Loucy (cell line): Measurements from ENCODE around the gene TMEM140.

ENCODE experiments used
- H2AFZ ChIP-seq: fragments of 200-600 bp; sonication (generic); 2 replicates; pipeline ENCODE4 v1.6.0; 2016; ENCODE audit warnings: antibody characterized with exemption, mild to moderate bottlenecking, low read length, moderate library complexity
- H3F3A ChIP-seq: fragments of 200-600 bp; 2 replicates; pipeline ENCODE4 v1.6.0; 2016; ENCODE audit warnings: antibody characterized with exemption, low read depth, mild to moderate bottlenecking
- H3K27me3 ChIP-seq: fragments of 200-600 bp; sonication (generic); 2 replicates; pipeline ENCODE4 v1.6.1; 2014; ENCODE audit warnings: low read length, mild to moderate bottlenecking; ENCODE audit not compliant: insufficient read depth, poor library complexity, severe bottlenecking
- H3K36me3 ChIP-seq: fragments of 200-600 bp; sonication (generic); 2 replicates; pipeline ENCODE4 v1.6.1; 2016; ENCODE audit warnings: low read length; ENCODE audit not compliant: insufficient read depth
- H3K4me1 ChIP-seq: fragments of 200-600 bp; sonication (generic); 2 replicates; pipeline ENCODE4 v1.5.1; 2014; ENCODE audit warnings: low read length, mild to moderate bottlenecking; ENCODE audit not compliant: insufficient read depth, poor library complexity, severe bottlenecking
- H3K4me2 ChIP-seq: fragments of 200-600 bp; sonication (generic); 2 replicates; pipeline ENCODE4 v1.6.0; 2014; ENCODE audit warnings: antibody characterized with exemption, low read length, low read depth, mild to moderate bottlenecking; ENCODE audit not compliant: poor library complexity, severe bottlenecking
- H3K4me3 ChIP-seq: fragments of 200-600 bp; sonication (generic); 2 replicates; pipeline ENCODE4 v1.5.1; 2014; ENCODE audit warnings: low read length, mild to moderate bottlenecking, mixed read lengths; ENCODE audit not compliant: poor library complexity, severe bottlenecking
- H3K79me2 ChIP-seq: fragments of 200-600 bp; sonication (generic); 2 replicates; pipeline ENCODE4 v1.6.1; 2014; ENCODE audit warnings: low read length; ENCODE audit not compliant: insufficient read depth
- H3K9ac ChIP-seq: fragments of 200-600 bp; sonication (generic); 2 replicates; pipeline ENCODE4 v1.6.0; 2014; ENCODE audit warnings: mild to moderate bottlenecking, low read depth, low read length, moderate library complexity; ENCODE audit not compliant: poor library complexity, severe bottlenecking
- H3K9me2 ChIP-seq: fragments of 200-600 bp; sonication (generic); replicated peaks from 2 replicates; pipeline ENCODE4 v1.6.1; 2016; ENCODE audit warnings: low read depth, low read length, mixed read lengths
- H3K9me3 ChIP-seq: fragments of 200-600 bp; sonication (generic); 2 replicates; pipeline ENCODE4 v1.6.1; 2014; ENCODE audit warnings: mild to moderate bottlenecking, antibody characterized with exemption, low read length, low read depth; ENCODE audit not compliant: insufficient read depth
- H4K20me1 ChIP-seq: fragments of 200-600 bp; sonication (generic); 2 replicates; pipeline ENCODE4 v1.6.0; 2014; ENCODE audit warnings: antibody characterized with exemption, low read length, mild to moderate bottlenecking; ENCODE audit not compliant: insufficient read depth, poor library complexity, severe bottlenecking
- EZH2phosphoT487 ChIP-seq: fragments of 200-600 bp; IDR thresholded peaks from 2 replicates; pipeline ENCODE4 v1.6.1; 2018; ENCODE audit warnings: antibody characterized with exemption, mild to moderate bottlenecking, moderate library complexity, borderline replicate concordance
- TF ChIP-seq, protein P1 (sequence below): fragments of 200-600 bp; sonication (generic); conservative IDR thresholded peaks from 2 replicates; pipeline ENCODE4 v1.5.1; 2014; ENCODE audit warnings: mild to moderate bottlenecking, antibody characterized with exemption, low read length

Gene TMEM140

DNA sequence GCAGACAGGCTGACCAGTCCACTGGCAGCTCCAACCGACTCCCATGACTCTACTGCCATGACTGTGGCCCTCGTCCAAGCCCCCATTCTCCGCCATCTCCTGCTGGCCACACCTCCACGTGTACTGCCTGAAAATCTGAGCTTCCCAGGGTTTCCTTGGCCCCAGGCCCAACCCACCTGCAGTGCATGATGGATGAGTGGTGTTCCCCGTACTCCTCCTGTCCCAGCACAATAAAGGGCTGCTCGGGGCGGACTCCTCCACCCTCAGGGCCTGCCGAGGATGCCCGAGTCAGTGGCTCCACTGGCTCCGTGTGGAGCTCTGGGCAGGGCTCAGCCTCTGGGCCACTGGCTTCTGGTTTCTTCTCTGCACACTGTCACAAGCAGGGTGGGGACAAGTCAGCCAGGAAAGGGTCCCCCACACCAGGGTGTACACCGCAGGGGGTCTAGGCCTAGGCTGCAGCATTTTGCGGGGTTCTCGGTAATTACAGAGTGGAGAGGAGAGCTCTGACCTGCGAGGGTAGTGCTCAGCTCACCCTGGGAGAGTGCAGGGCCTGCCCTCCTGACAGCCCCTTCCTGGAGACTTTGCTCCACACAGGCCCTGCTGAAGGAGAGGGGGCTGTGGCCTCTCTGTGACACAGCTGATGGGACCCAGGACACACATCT lies 48.2 kb downstream of the TMEM140 start:
- Histone ChIP-seq H3K4me2 (no peak overlapping the region), H3K27me3 (no peaks in the 10 kb centered on the region), H3K9me2 (no peaks in the 10 kb centered on the region), H3K9ac (no peak overlapping the region), H3K4me1 (no peaks in the 10 kb centered on the region), H3K36me3 (no peaks in the 10 kb centered on the region; the same call in 1 of the 2 replicates), H4K20me1 (no peaks in the 10 kb centered on the region), H3F3A (no peaks in the 10 kb centered on the region), H2AFZ (no peak overlapping the region), H3K4me3 (no peak overlapping the region), H3K79me2 (no peaks in the 10 kb centered on the region), H3K9me3 (no peaks in the 10 kb centered on the region)
- TF ChIP-seq EZH2phosphoT487, result no peak
- TF ChIP-seq, protein P1, sequence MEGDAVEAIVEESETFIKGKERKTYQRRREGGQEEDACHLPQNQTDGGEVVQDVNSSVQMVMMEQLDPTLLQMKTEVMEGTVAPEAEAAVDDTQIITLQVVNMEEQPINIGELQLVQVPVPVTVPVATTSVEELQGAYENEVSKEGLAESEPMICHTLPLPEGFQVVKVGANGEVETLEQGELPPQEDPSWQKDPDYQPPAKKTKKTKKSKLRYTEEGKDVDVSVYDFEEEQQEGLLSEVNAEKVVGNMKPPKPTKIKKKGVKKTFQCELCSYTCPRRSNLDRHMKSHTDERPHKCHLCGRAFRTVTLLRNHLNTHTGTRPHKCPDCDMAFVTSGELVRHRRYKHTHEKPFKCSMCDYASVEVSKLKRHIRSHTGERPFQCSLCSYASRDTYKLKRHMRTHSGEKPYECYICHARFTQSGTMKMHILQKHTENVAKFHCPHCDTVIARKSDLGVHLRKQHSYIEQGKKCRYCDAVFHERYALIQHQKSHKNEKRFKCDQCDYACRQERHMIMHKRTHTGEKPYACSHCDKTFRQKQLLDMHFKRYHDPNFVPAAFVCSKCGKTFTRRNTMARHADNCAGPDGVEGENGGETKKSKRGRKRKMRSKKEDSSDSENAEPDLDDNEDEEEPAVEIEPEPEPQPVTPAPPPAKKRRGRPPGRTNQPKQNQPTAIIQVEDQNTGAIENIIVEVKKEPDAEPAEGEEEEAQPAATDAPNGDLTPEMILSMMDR, result no peak

DNA sequence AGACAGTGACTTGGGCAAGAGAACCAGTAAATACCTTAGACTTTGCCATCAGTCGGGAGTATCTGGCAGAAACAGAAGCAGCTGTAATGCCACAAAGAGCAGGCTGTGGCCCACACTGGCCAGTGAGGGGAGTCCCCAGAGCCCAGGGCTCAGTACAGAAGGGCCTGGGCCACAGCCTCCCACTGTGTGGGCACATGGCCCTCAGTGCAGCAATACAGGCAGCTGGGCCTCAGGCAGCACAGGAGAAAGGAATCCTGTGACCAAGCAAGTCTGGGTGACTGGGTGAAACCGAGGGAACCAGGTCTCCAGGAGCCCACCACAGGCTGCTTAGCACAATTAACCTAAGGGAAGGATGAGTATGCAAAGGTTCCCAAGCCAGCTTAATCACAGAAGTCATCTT lies 49.5 kb downstream of the TMEM140 start:
- Histone ChIP-seq H3K4me3 (no peak overlapping the region), H3K9ac (no peak overlapping the region), H3K36me3 (no peaks in the 10 kb centered on the region; the same call in 1 of the 2 replicates), H2AFZ (no peak overlapping the region), H3K9me3 (no peaks in the 10 kb centered on the region), H3K4me2 (no peak overlapping the region), H3F3A (no peaks in the 10 kb centered on the region), H4K20me1 (no peaks in the 10 kb centered on the region), H3K27me3 (no peaks in the 10 kb centered on the region), H3K79me2 (no peaks in the 10 kb centered on the region), H3K9me2 (no peaks in the 10 kb centered on the region), H3K4me1 (no peaks in the 10 kb centered on the region)
- TF ChIP-seq, protein P1, result no peak

DNA sequence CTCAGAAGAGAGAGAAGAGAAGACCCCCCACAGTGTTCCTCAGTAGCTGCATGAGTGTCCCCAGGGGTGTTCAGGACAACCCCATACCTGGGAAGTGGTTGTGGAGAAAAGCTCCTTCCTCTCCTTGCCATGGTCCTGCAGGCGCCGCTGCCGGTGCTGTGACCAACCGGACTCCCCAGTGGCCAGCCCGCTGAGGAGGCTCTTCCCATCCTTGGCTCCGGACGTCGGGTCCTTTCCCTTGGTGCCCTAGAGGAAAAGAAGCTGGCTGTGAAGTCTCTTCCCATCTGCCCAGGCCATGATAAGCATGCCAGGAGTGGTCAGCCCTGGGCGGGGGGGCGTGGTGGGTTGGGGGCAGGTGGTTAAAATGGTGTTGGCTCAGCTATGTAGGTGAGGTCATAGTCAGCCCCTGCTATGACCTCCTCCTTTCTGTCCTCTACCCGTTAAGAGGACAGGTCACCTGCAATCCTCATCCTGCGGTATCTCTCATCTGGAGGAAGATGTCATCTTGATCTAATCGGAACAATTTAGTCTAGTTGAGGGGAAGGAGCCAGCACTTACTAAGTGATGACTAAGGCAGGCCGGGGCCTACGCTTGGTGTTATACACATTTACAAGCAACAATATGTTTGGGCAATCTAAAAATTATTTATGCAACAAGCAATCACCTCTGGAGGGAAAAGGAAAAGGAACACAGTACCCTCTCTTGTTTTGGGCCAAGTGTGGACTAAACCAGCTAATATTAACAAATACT lies 50.2 kb downstream of the TMEM140 start:
- Histone ChIP-seq H3K4me2 (no peak overlapping the region), H3K4me3 (no peak overlapping the region), H3K36me3 (no peaks in the 10 kb centered on the region; the same call in 1 of the 2 replicates), H4K20me1 (no peaks in the 10 kb centered on the region), H3K79me2 (no peaks in the 10 kb centered on the region), H3K4me1 (no peaks in the 10 kb centered on the region), H3K9me2 (no peaks in the 10 kb centered on the region), H2AFZ (no peak overlapping the region), H3F3A (no peaks in the 10 kb centered on the region), H3K9ac (no peak overlapping the region), H3K27me3 (no peaks in the 10 kb centered on the region), H3K9me3 (no peaks in the 10 kb centered on the region)
- TF ChIP-seq, protein P1, result no peak
- no peak for TF ChIP-seq EZH2phosphoT487
